SJCRH30 (cell line): ENCODE results near the gene LTB4R2. TPM values are rescaled to one million over a fixed set of nuclear protein-coding genes. Genes with fewer than 3 reads are reported as not detected.

Experiments used
- DNase-seq, 2 experiments: peaks; one replicate each; pipeline ENCODE4 v3.0.0-alpha.2; 2015 to 2020
- H3K27ac ChIP-seq: fragments of 250-450 bp; sonication (Bioruptor Pico); 2 replicates; pipeline ENCODE4 v1.5.1; 2020; ENCODE audit warnings: mild to moderate bottlenecking, moderate library complexity
- H3K27me3 ChIP-seq: fragments of 250-450 bp; sonication (Bioruptor Pico); 2 replicates; pipeline ENCODE4 v1.5.1; 2020; ENCODE audit warnings: mild to moderate bottlenecking, moderate library complexity
- H3K36me3 ChIP-seq: fragments of 250-450 bp; sonication (Bioruptor Pico); 2 replicates; pipeline ENCODE4 v1.5.1; 2020; ENCODE audit warnings: mild to moderate bottlenecking, moderate library complexity
- H3K4me1 ChIP-seq: fragments of 250-450 bp; sonication (Bioruptor Pico); 2 replicates; pipeline ENCODE4 v1.5.1; 2020; ENCODE audit warnings: mild to moderate bottlenecking, moderate library complexity
- H3K4me3 ChIP-seq: fragments of 250-450 bp; sonication (Bioruptor Pico); 2 replicates; pipeline ENCODE4 v1.5.1; 2020; ENCODE audit warnings: mild to moderate bottlenecking, moderate library complexity
- H3K9me3 ChIP-seq: fragments of 250-450 bp; sonication (Bioruptor Pico); replicated peaks from 2 replicates; pipeline ENCODE4 v1.5.1; 2020; ENCODE audit warnings: mild to moderate bottlenecking, moderate library complexity
- total RNA-seq: library from RNA; depleted of rRNA; stranded (reverse); fragments of >200 nt; shearing (Covaris generic); gene quantifications from 2 replicates; pipeline ENCODE4 v1.2.3, GENCODE V29; 2014

Gene LTB4R2
- total RNA-seq, 1 experiment from 2014 or later: 5.3 TPM

DNA sequence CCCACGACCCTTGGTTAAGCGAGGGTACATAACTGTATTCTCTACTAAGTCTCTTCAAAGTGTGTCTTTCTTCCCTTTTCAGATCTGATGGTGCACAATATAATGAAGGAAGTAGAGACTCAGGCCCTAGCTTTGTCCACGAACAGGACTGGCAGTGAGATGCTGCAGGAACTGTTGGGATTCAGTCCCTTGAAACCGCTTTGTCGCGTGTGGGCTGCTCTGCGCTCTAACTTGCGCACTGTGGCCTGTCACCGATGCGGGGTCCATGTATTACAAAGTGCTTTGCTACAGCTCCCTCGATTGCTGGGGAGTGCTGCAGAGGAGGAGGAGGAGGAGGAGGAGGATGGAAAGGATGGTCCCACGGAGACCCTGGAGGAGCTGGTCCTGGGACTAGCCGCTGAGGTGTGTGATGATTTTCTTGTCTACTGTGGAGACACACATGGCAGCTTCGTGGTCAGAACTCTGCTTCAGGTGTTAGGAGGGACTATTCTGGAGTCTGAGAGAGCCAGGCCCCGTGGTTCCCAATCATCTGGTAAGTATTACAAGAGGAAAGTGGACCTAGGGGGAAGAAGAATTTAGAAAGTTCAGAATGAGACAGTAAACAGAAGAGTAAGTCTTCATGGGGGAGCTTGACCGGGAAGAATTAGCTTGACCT lies 9.5 kb upstream of the LTB4R2 start:
- no peaks in the 10 kb centered on the region for H3K27me3 ChIP-seq
- DNase-seq: no peak
- peaks cover 25% of the 10 kb centered on the region for H3K36me3 ChIP-seq
- peak overlapping the region; percentile 64; the same call in 1 of the 2 replicates for H3K27ac ChIP-seq
- peak overlapping the region; percentile 66 for H3K4me3 ChIP-seq
- no peaks in the 10 kb centered on the region for H3K9me3 ChIP-seq
- no peaks in the 10 kb centered on the region for H3K4me1 ChIP-seq

DNA sequence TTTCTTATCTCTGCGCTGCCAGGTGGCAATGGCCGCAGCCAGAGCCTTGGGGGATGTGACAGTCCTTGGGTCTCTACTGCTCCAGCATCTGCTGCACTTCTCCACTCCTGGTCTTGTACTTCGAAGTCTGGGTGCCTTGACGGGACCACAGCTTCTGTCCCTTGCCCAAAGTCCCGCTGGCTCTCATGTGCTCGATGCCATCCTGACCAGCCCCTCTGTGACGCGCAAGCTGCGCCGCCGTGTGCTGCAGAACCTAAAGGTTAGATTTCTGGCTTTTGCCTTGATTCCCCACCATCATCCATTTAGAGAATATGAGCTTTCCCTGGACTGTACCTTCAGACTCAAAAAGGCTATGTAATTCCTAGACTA lies 5.9 kb upstream of the LTB4R2 start:
- peaks cover 41% of the 10 kb centered on the region for H3K36me3 ChIP-seq
- H3K4me3 ChIP-seq: no peak overlapping the region
- no peaks in the 10 kb centered on the region for H3K4me1 ChIP-seq
- no peaks in the 10 kb centered on the region for H3K27me3 ChIP-seq
- no peak for DNase-seq
- no peaks in the 10 kb centered on the region for H3K9me3 ChIP-seq
- H3K27ac ChIP-seq: no peak overlapping the region

DNA sequence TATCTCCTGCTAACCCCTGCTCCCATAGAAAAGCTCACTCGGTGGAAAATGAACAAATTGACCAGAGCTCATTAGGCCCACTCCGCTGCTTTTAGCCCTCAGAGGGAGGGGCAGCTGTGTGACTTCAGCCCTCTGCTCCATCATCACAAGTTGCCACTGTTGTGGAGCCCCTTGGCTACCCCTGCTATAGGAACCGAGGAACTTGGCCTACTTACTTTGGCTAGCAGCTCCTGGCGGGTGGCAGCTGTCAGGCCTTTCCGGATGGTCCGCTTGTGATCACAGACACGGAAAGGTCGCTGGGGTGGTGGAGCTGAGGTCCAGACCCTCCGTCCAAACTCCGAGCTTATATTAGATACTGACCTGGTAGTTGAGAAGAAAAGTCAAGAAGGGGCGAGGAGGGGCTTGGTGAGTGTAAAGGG lies 2.8 kb upstream of the LTB4R2 start:
- no peaks in the 10 kb centered on the region for H3K27me3 ChIP-seq
- DNase-seq: no peak
- no peak overlapping the region for H3K27ac ChIP-seq
- no peaks in the 10 kb centered on the region for H3K9me3 ChIP-seq
- H3K4me3 ChIP-seq: no peak overlapping the region
- H3K4me1 ChIP-seq: no peaks in the 10 kb centered on the region
- peaks cover 45% of the 10 kb centered on the region for H3K36me3 ChIP-seq

DNA sequence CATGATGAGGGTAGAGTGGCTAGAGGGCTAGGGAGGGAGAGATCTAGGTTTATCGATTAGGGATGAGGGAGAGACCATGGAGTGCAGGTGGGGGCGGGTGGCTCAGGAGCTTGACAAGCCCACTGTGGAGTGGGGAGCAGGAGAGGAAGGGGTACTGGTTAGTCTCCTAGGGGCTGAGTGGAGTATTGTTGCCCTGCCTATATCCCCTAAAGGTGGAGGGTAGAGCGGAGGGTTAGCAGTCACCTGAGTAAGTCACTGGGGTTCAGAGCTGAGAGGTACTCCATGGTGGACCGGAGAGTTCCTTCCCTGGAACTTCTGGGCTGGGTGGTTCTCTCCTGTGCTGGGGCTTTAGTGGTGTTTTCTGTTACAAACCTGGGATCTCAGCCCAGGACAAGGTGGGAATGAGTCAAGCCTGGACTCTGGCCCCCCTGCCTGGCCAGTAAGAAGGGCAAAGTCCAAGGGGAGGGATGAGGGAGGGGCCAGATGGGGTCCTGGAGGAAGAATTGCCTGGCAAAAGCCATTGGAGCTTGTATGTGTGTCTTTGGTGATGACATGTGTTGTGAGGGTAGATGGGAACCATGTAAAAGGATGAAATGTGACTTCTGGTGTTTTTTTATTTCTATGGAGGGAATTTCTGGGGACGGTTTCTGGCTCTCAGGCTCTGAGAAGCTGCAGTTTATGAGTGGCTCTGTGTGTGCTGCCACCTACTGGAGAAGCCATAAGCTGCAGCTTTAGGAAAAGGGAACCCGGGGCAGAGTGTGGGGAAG lies 2.2 kb upstream of the LTB4R2 start, which contains the start of gene CIDEB:
Gene CIDEB (minus strand): TSS at position 403 of the 767 bp plus-strand sequence. CDS start 119 bp downstream, at position 284.
- peak; percentile 57 to 80 for DNase-seq
- Histone ChIP-seq H3K4me1 (no peaks in the 10 kb centered on the region), H3K27me3 (no peaks in the 10 kb centered on the region), H3K36me3 (peaks cover 39% of the 10 kb centered on the region), H3K4me3 (no peak within 1 kb of the TSS), H3K9me3 (no peaks in the 10 kb centered on the region), H3K27ac (no peak within 1 kb of the TSS)

DNA sequence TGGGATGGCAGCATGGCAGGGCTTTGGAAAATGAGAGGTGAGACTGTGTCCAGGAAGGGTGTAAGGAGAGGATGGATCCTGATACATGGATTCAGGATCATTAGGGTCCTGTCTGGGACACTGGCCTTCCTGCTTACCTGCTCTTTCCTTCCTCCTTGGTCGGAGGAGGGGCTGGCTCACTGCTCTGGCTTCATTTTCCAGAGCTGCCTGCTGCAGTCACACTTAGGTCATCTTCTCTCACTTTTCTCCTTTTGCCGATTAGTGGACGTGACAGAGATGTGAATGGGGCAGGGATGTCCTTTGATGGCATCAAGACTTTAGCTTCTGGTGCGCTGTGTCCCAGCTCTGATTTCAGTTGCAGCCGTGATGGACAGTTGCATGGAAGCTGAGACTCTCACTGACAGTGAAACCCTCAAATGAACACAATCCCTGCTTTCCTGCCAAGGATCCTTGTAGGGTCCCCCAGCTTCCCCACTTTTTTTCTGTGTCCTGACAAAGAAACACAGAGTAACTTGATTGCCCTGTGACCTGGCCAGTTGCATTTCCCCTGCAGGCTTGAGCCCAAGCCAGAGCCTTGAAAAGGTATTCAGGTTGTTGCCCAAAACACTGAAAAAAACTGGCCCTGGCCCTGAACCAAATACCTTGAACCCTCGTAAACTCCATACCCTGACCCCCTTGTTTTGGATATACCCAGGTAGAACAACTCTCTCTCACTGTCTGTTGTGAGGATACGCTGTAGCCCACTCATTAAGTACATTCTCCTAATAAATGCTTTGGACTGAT lies 1.4 kb upstream of the LTB4R2 start:
- Histone ChIP-seq H3K4me3 (no peak overlapping the region), H3K27me3 (no peaks in the 10 kb centered on the region), H3K27ac (no peak overlapping the region), H3K36me3 (peaks cover 37% of the 10 kb centered on the region), H3K4me1 (no peaks in the 10 kb centered on the region), H3K9me3 (no peaks in the 10 kb centered on the region)
- DNase-seq: no peak

DNA sequence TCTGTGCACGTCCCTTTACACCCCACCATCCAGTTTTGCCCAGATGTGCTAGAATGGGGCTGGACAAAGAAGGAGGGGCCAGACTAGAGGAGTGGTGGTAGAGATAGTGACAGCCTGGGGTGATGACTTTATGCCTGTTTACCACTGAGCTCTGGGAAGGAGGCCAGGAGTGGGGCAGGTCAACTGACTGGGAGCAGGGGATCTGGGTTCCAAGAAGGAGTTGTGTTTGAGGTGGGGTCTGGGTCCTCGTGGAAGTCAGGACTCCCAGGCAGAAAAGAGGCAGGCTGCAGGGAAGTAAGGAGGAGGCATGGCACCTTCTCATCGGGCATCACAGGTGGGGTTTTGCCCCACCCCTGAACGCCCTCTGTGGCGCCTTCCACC lies 315 bp downstream of the LTB4R2 start:
- Histone ChIP-seq H3K27ac (no peak overlapping the region), H3K27me3 (no peaks in the 10 kb centered on the region), H3K36me3 (peaks cover 24% of the 10 kb centered on the region), H3K4me3 (no peak overlapping the region), H3K4me1 (no peaks in the 10 kb centered on the region), H3K9me3 (no peaks in the 10 kb centered on the region)
- DNase-seq: no peak

DNA sequence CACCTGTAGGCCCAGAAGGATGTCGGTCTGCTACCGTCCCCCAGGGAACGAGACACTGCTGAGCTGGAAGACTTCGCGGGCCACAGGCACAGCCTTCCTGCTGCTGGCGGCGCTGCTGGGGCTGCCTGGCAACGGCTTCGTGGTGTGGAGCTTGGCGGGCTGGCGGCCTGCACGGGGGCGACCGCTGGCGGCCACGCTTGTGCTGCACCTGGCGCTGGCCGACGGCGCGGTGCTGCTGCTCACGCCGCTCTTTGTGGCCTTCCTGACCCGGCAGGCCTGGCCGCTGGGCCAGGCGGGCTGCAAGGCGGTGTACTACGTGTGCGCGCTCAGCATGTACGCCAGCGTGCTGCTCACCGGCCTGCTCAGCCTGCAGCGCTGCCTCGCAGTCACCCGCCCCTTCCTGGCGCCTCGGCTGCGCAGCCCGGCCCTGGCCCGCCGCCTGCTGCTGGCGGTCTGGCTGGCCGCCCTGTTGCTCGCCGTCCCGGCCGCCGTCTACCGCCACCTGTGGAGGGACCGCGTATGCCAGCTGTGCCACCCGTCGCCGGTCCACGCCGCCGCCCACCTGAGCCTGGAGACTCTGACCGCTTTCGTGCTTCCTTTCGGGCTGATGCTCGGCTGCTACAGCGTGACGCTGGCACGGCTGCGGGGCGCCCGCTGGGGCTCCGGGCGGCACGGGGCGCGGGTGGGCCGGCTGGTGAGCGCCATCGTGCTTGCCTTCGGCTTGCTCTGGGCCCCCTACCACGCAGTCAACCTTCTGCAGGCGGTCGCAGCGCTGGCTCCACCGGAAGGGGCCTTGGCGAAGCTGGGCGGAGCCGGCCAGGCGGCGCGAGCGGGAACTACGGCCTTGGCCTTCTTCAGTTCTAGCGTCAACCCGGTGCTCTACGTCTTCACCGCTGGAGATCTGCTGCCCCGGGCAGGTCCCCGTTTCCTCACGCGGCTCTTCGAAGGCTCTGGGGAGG lies 985 bp downstream of the LTB4R2 start, which contains the start of gene LTB4R:
Gene LTB4R (plus strand): TSS at position 857 of the 959 bp plus-strand sequence. CDS start 4,150 bp downstream, outside the sequence.
- Histone ChIP-seq H3K27ac (no peak within 1 kb of the TSS), H3K9me3 (no peaks in the 10 kb centered on the region), H3K36me3 (peaks cover 17% of the 10 kb centered on the region), H3K4me1 (no peaks in the 10 kb centered on the region), H3K4me3 (no peak within 1 kb of the TSS), H3K27me3 (no peaks in the 10 kb centered on the region)
- no peak for DNase-seq

DNA sequence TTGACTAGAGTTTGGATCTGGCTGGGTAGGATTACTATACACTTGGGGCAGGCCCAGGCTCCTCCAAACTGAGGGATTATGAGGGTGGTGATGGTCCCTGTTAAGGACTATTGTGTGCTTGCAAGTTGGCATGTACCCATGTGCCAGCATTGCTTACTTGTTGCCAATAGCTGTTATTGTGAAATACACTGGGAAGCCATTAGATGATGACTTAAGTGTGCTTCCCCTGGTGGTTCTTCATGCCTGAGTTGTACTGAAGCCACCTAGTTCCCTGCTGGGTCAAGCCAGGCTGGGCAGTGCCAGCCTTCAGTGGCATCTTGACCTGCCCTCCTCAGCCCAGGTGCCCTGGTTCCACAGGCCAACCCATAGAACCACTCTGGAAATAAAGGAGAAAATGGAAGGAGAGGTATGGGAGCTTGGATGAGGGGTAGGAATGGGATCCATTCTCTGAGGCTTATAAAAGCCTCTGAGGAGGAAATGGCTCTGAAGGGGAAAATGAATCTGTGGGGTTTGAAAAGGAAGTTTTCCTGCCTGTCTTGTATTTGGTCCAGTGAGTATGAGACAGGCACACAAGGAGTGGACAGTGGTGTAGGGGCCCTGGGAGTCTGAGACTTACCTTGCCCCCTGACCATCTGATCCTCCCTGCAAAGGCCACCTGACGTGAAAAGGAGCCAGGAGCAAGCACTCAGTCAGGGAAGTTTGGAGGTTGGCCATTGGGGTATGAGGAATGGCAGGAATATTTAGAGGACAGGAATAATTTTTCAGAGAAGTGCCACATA lies 2.1 kb downstream of the LTB4R2 start:
- peaks cover 13% of the 10 kb centered on the region for H3K36me3 ChIP-seq
- H3K9me3 ChIP-seq: no peaks in the 10 kb centered on the region
- no peak for DNase-seq
- H3K4me3 ChIP-seq: no peak overlapping the region
- no peaks in the 10 kb centered on the region for H3K4me1 ChIP-seq
- H3K27me3 ChIP-seq: no peaks in the 10 kb centered on the region
- H3K27ac ChIP-seq: no peak overlapping the region

DNA sequence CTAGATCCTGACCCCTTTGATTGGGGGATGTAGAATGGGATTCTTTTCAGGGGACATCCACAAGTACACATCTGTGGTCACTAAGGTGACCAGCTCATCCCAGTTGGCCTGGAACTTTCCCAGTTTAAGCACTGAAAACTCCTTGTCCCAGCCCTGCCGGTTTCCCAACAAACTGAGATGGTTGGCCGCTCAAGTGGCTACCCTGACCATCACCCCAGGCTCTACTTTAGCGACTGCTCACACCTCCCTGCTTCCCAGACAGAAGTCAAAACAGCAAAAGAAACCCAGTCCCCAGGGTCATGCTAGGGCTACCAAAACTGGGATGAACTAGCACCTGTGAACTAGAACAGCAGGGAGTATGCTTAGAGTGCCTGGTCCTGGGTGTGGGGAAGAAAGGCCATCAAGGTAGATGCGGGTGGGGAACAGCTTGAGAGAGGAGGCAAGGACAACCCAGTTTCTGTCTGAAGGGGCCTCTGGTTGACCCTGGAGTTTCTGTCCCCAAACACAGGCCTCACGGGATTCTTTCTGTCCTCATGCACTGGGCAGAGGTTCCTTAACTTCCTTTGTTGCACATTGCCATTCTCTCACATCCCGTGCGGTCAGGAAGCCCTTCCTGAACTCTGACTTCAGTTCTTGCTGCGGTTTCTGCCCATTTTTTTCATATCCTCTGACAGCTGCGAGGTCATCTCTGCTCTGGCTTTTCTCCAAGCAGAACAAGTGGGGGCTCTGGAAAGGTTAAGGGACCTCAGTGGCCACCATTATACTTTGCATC lies 3.0 kb downstream of the LTB4R2 start:
- Histone ChIP-seq H3K4me1 (no peaks in the 10 kb centered on the region), H3K36me3 (peaks cover 13% of the 10 kb centered on the region), H3K27me3 (no peaks in the 10 kb centered on the region), H3K4me3 (no peak overlapping the region), H3K27ac (no peak overlapping the region), H3K9me3 (no peaks in the 10 kb centered on the region)
- DNase-seq: peak; percentile 21 to 38

DNA sequence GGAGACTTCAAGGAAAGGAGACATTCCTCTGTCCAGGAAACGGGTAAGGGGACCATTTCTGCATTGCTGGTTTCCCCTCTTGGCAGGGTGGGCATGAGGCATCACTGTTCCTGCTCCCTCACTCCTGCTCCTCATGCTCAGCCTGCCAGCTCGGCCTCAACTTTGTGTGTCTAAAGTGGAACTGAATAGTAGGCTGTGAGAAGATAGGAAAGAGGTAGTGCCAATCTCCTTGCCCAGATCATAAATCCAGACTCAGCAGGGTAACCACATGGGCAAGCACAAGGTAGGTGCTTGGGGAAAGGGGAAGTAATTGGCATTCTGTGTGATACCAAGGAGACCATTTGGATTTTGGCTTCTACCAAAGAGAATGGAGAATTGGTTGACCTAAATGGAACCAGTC lies 4.0 kb downstream of the LTB4R2 start:
- no peaks in the 10 kb centered on the region for H3K27me3 ChIP-seq
- no peak for DNase-seq
- no peaks in the 10 kb centered on the region for H3K9me3 ChIP-seq
- H3K27ac ChIP-seq: no peak overlapping the region
- no peak overlapping the region for H3K4me3 ChIP-seq
- H3K36me3 ChIP-seq: peaks cover 6% of the 10 kb centered on the region; the same call in 1 of the 2 replicates
- H3K4me1 ChIP-seq: no peaks in the 10 kb centered on the region

DNA sequence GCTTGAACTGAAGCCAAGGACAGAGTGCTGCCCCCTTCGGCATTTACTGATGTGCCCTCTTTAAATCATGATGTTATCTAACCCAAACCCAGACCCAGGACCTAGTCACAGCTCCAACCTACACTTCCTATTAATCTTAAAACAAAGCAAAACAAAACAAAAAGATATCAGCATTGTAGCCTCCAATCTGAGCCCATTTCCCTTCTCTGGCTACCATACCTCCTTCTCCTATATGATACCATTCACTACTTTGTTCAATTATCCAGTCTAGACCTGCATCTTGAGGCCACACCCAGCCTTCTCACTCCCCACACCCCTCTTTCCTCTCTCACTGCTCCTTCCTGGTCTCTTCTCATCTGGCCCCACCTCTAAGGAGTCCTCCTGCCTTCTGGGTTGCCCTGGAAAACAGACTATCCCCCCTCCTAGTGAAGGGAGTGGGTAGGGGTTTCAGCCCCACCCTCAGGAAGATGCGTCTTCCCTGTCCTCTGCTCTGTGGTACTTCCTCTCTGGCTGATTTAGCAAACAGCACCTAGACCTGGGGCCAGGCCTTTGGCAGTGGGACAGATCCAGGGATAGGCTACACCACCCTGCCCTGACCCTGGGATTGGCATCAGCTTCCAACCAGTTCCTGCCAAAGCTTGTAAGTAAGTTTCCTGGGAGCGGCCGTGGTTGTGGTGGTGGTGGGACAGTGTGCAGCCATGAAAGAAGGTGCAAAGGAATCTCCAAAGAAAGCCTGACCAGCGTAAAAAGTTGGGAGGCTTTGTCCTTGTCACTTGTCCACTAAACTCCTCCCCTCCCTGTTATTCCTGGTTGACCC lies 4.6 kb downstream of the LTB4R2 start:
- DNase-seq: no peak

DNA sequence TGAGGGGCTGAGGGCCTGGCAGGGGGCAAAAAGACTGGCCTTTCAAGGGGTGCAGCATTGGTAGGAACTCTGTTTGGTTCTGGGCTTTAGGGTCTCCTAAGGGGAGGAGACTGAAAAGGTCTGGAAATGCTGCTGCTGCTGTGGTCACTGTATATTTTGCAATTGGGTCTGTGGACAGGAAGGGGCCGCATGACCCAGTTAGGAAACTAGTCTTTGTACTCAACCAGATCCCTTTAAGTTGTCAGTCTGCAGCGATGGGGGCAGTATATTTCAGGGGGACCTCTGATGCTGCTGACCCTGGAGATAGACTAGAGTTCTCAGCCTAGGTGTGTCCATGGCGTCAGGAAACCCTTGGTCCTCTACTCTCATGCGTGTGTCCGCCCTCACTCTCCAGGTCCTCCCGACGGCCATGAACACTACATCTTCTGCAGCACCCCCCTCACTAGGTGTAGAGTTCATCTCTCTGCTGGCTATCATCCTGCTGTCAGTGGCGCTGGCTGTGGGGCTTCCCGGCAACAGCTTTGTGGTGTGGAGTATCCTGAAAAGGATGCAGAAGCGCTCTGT lies 5.4 kb downstream of the LTB4R2 start:
- Histone ChIP-seq H3K4me1 (no peaks in the 10 kb centered on the region), H3K27me3 (no peaks in the 10 kb centered on the region), H3K36me3 (no peaks in the 10 kb centered on the region), H3K4me3 (no peak overlapping the region), H3K9me3 (no peaks in the 10 kb centered on the region), H3K27ac (no peak overlapping the region)
- DNase-seq: no peak

More for the DNA sequence above, 4.6 kb downstream of the LTB4R2 start:
- no peaks in the 10 kb centered on the region for H3K9me3 ChIP-seq
- H3K4me3 ChIP-seq: no peak overlapping the region
- H3K27ac ChIP-seq: no peak overlapping the region
- no peaks in the 10 kb centered on the region for H3K27me3 ChIP-seq
- H3K36me3 ChIP-seq: no peaks in the 10 kb centered on the region; the same call in 1 of the 2 replicates
- H3K4me1 ChIP-seq: no peaks in the 10 kb centered on the region
